Cardiac muscle cell (in vitro differentiated cells and primary cell): Measurements from ENCODE around the gene TMEM106C. TPM values are rescaled to one million over a fixed set of nuclear protein-coding genes. Genes with fewer than 3 reads are reported as not detected.

ENCODE experiments used
- DNase-seq, 2 donors: peaks; one replicate each; pipeline versions ENCODE4 v3.0.0 to v3.0.0-alpha.2; 2010 to 2017; ENCODE audit warnings: low read depth in 1 of 2, low spot score in 1 of 2
- H3K27ac ChIP-seq: fragments of 200-600 bp; sonication (generic); 2 replicates; pipeline ENCODE4 v1.5.1; 2016
- H3K27me3 ChIP-seq: fragments of 200-600 bp; sonication (generic); 2 replicates; pipeline ENCODE4 v1.6.0; 2016; ENCODE audit warnings: control low read depth
- H3K36me3 ChIP-seq: fragments of 200-600 bp; sonication (generic); 2 replicates; pipeline ENCODE4 v1.5.1; 2016; ENCODE audit warnings: control low read depth
- H3K4me1 ChIP-seq: fragments of 200-600 bp; sonication (generic); 2 replicates; pipeline ENCODE4 v1.8.1; 2017; ENCODE audit warnings: low read depth, mild to moderate bottlenecking, mixed run types
- H3K4me3 ChIP-seq: fragments of 200-600 bp; sonication (generic); 2 replicates; pipeline ENCODE4 v1.5.1; 2016; ENCODE audit warnings: mild to moderate bottlenecking
- H3K9me3 ChIP-seq: fragments of 200-600 bp; sonication (generic); 2 replicates; pipeline ENCODE4 v1.5.1; 2017; ENCODE audit warnings: low read depth, mild to moderate bottlenecking, control low read depth
- polyA plus RNA-seq: library from polyadenylated mRNA; unstranded; fragments of >200 nt; fragmentation: Nextera tagmentation; extraction: Ambion mirVana; gene quantifications from 2 replicates; pipeline ENCODE4 v1.2.1, GENCODE V29; 2016
- total RNA-seq: library from RNA; depleted of rRNA; stranded (reverse); fragments of >200 nt; gene quantifications from 2 replicates; pipeline ENCODE4 v1.2.3, GENCODE V29; 2016
- TF ChIP-seq, protein P1 (sequence below): IDR thresholded peaks from 2 replicates; pipeline ENCODE4 v1.5.1; 2012; ENCODE audit warnings: low read depth, mild to moderate bottlenecking, low read length

TMEM106C gene
- total and polyA plus RNA-seq, 2 experiments from 2014 or later: 100 to 108 TPM

DNA sequence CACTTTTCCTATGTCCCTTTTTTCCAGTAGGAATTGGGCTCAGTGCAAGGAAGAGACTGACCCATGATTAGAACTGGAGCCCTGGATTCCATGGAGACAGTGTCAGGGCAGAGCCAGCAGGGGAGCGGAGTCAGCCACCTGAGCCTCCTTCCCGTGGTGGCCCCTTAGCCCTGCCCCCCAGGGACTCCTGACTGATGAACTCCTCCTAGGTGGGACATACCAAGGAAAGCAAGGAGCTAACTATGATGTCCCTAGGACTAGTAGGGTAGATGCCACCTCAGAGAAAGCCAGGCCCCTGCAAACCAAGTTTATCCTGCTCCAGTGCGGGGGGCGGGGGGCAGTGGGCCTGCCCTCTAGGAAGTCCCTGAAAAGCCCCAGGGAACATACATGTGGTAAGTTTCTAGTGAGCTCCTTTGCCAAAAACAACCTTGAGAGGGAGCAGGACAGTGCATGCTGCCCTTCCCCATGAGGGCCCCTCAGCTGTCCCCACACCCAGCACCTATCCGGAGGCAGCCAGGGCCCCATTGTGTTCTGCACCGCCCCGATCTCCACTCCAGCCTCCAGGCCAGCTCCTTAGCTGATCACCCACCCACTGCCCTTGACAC lies 47.1 kb downstream of the TMEM106C start:
- TF ChIP-seq, protein P1, sequence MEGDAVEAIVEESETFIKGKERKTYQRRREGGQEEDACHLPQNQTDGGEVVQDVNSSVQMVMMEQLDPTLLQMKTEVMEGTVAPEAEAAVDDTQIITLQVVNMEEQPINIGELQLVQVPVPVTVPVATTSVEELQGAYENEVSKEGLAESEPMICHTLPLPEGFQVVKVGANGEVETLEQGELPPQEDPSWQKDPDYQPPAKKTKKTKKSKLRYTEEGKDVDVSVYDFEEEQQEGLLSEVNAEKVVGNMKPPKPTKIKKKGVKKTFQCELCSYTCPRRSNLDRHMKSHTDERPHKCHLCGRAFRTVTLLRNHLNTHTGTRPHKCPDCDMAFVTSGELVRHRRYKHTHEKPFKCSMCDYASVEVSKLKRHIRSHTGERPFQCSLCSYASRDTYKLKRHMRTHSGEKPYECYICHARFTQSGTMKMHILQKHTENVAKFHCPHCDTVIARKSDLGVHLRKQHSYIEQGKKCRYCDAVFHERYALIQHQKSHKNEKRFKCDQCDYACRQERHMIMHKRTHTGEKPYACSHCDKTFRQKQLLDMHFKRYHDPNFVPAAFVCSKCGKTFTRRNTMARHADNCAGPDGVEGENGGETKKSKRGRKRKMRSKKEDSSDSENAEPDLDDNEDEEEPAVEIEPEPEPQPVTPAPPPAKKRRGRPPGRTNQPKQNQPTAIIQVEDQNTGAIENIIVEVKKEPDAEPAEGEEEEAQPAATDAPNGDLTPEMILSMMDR: no peak
- H3K4me3 ChIP-seq: no peak overlapping the region
- no peak overlapping the region for H3K27ac ChIP-seq
- H3K27me3 ChIP-seq: peaks cover 81% of the 10 kb centered on the region
- no peak for DNase-seq
- H3K9me3 ChIP-seq: no peaks in the 10 kb centered on the region
- H3K4me1 ChIP-seq: peaks cover 8% of the 10 kb centered on the region
- no peaks in the 10 kb centered on the region for H3K36me3 ChIP-seq

DNA sequence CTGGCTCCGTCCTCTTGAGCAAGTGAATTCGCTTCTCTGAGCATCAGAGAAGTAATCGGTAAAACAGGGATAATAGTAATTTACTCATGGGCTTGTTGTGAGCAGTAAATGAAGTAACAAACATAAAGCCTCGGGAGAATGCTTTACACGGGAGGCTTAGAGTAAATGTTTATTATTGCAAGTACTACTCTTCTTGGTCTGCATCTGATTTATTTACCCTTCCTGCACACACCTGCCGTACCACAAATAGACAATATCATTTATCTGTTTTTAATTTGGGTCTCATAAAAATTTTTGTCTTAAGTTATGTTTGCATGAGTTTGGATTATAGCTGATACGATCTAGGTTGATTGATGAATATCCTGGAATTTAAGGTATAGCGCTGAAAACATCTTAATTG lies 48.7 kb downstream of the TMEM106C start:
- Histone ChIP-seq H3K27ac (no peak overlapping the region), H3K36me3 (no peaks in the 10 kb centered on the region), H3K27me3 (peaks cover 82% of the 10 kb centered on the region), H3K4me3 (no peak overlapping the region), H3K9me3 (no peaks in the 10 kb centered on the region), H3K4me1 (peaks cover 5% of the 10 kb centered on the region)
- TF ChIP-seq, protein P1: no peak
- DNase-seq: no peak

DNA sequence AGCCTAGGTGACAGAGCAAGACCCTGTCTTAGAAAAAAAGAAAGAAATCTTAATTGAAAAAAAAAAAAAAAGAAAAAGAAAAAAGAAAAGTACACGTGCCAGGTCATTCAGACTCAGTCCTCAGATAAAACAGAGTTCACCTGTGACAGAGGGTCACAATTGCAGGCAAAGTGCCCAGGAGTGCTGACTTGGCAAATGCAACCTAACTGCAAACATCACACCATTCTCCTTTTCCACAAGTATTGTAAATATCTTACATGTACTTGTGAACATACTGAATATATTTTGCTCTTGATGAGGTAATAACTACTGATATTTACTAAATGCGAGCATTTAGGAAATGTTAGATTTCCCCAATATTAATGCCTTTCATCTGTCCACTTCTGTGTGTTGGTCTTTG lies 49.9 kb downstream of the TMEM106C start:
- no peaks in the 10 kb centered on the region for H3K9me3 ChIP-seq
- no peaks in the 10 kb centered on the region for H3K36me3 ChIP-seq
- no peak for DNase-seq
- peaks cover 3% of the 10 kb centered on the region for H3K4me1 ChIP-seq
- no peak overlapping the region for H3K27ac ChIP-seq
- H3K4me3 ChIP-seq: no peak overlapping the region
- TF ChIP-seq, protein P1: no peak
- H3K27me3 ChIP-seq: peaks cover 88% of the 10 kb centered on the region

DNA sequence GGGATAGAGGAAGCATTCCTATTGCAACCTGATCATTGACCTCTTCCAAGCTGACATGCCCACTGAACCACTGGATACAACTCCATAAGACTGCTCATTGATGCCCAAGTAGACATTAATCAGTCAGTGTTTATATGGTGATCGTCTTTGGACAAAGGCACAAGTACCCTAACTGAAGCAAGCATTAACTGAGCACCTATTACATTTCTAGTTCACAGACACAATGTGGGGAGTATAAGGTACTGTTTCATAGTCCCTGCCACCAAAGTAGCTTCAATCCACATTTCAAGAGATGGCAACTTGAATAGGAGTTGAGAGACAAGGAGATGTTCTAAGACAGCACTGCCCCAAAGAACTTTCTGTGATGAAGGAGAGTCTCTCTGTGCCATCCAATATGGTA lies 51.7 kb downstream of the TMEM106C start:
- H3K4me1 ChIP-seq: no peaks in the 10 kb centered on the region
- TF ChIP-seq, protein P1: no peak
- H3K27ac ChIP-seq: no peak overlapping the region
- H3K9me3 ChIP-seq: no peaks in the 10 kb centered on the region
- H3K36me3 ChIP-seq: no peaks in the 10 kb centered on the region
- H3K4me3 ChIP-seq: no peak overlapping the region
- no peak for DNase-seq
- H3K27me3 ChIP-seq: peaks cover 93% of the 10 kb centered on the region

DNA sequence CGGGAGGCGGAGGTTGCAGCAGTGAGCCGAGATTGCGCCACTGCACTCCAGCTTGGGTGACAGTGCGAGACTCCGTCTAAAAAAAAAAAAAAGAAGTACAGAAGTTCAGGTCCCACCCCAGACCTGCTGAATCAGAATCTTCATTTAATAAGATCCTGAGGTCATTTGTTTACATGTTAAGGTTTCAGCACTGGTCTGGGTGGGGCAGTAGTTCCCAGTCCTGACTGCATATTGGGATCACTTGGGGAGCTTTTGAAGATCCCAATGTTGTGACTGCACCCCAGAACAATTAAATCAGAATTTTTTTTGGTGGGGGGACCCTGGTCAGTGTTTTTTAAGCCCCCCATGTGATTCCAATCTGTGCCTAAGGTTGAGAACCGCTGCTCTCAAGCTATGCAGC lies 52.6 kb downstream of the TMEM106C start:
- no peaks in the 10 kb centered on the region for H3K9me3 ChIP-seq
- H3K27ac ChIP-seq: no peak overlapping the region
- no peaks in the 10 kb centered on the region for H3K4me1 ChIP-seq
- no peaks in the 10 kb centered on the region for H3K36me3 ChIP-seq
- peaks cover 88% of the 10 kb centered on the region for H3K27me3 ChIP-seq
- no peak overlapping the region for H3K4me3 ChIP-seq
- TF ChIP-seq, protein P1: no peak
- no peak for DNase-seq
